ENCODE results near the gene TMSB4X.

The TMSB4X gene

GRCh38 chrX:12945494-12945893, 29.4 kb upstream of the TMSB4X start:
- H3K27me3 ChIP-seq (ENCODE audit: control insufficient read depth, low read length) = no peaks in the 10 kb centered on the region
- no peak overlapping the region for H3K27ac ChIP-seq (ENCODE audit: low read depth, low read length)
- no peaks in the 10 kb centered on the region for H3K9me2 ChIP-seq (replicated peaks; ENCODE audit: control insufficient read depth, low read length)
- H3K4me3 ChIP-seq (ENCODE audit: low read length) = no peak overlapping the region
- H3K79me2 ChIP-seq (ENCODE audit: control insufficient read depth, low read length) = peaks cover 4% of the 10 kb centered on the region; the same call in 1 of the 2 replicates
- no peak overlapping the region for H3K4me2 ChIP-seq (ENCODE audit: low read length)
- no peaks in the 10 kb centered on the region for H3K9me3 ChIP-seq (ENCODE audit: control insufficient read depth, insufficient read depth, low read length)
- no peak for TF ChIP-seq CTCF (IDR thresholded peaks at IDR 0.05; ENCODE audit: low read depth, low read length, poor library complexity, severe bottlenecking)
- no peak for TF ChIP-seq EZH2phosphoT487 (IDR thresholded peaks at IDR 0.05; ENCODE audit: borderline replicate concordance, low read length)
- H3F3A ChIP-seq (ENCODE audit: control insufficient read depth, insufficient read depth) = no peaks in the 10 kb centered on the region
- peaks cover 38% of the 10 kb centered on the region for H3K4me1 ChIP-seq (ENCODE audit: control insufficient read depth, low read length)
- no peaks in the 10 kb centered on the region for H4K20me1 ChIP-seq (ENCODE audit: control insufficient read depth, insufficient read depth, low read depth, low read length)
- no peaks in the 10 kb centered on the region for H3K36me3 ChIP-seq (ENCODE audit: control insufficient read depth, low read length)

GRCh38 chrX:12946406-12946805, 28.5 kb upstream of the TMSB4X start:
- Histone ChIP-seq H3K27ac (ENCODE audit: low read depth, low read length) (no peak overlapping the region), H3K79me2 (ENCODE audit: control insufficient read depth, low read length) (peaks cover 9% of the 10 kb centered on the region; the same call in 1 of the 2 replicates), H3K36me3 (ENCODE audit: control insufficient read depth, low read length) (no peaks in the 10 kb centered on the region), H3K4me3 (ENCODE audit: low read length) (no peak overlapping the region), H3K27me3 (ENCODE audit: control insufficient read depth, low read length) (no peaks in the 10 kb centered on the region), H3F3A (ENCODE audit: control insufficient read depth, insufficient read depth) (0 out of 2 replicates have a peak, but pooled peaks cover 2% of the 10 kb centered on the region), H3K4me1 (ENCODE audit: control insufficient read depth, low read length) (peaks cover 47% of the 10 kb centered on the region), H3K9me3 (ENCODE audit: control insufficient read depth, insufficient read depth, low read length) (no peaks in the 10 kb centered on the region), H3K9me2 (replicated peaks; ENCODE audit: control insufficient read depth, low read length) (no peaks in the 10 kb centered on the region), H4K20me1 (ENCODE audit: control insufficient read depth, insufficient read depth, low read depth, low read length) (no peaks in the 10 kb centered on the region), H3K4me2 (ENCODE audit: low read length) (no peak overlapping the region)
- TF ChIP-seq EZH2phosphoT487 (IDR thresholded peaks at IDR 0.05; ENCODE audit: borderline replicate concordance, low read length) (no peak), CTCF (IDR thresholded peaks at IDR 0.05; ENCODE audit: low read depth, low read length, poor library complexity, severe bottlenecking) (no peak)

GRCh38 chrX:12946838-12947544, 27.9 kb upstream of the TMSB4X start:
- H3K4me2 ChIP-seq (ENCODE audit: low read length) = peak overlapping the region; percentile 47
- no peaks in the 10 kb centered on the region for H4K20me1 ChIP-seq (ENCODE audit: control insufficient read depth, insufficient read depth, low read depth, low read length)
- TF ChIP-seq CTCF (IDR thresholded peaks at IDR 0.05; ENCODE audit: low read depth, low read length, poor library complexity, severe bottlenecking) (peak; percentile 84), EZH2phosphoT487 (IDR thresholded peaks at IDR 0.05; ENCODE audit: borderline replicate concordance, low read length) (no peak)
- no peaks in the 10 kb centered on the region for H3K9me2 ChIP-seq (replicated peaks; ENCODE audit: control insufficient read depth, low read length)
- peak overlapping the region; percentile 23 for H3K27ac ChIP-seq (ENCODE audit: low read depth, low read length)
- H3K9me3 ChIP-seq (ENCODE audit: control insufficient read depth, insufficient read depth, low read length) = no peaks in the 10 kb centered on the region
- H3K36me3 ChIP-seq (ENCODE audit: control insufficient read depth, low read length) = no peaks in the 10 kb centered on the region
- H3K4me3 ChIP-seq (ENCODE audit: low read length) = peak overlapping the region; percentile 15
- H3K79me2 ChIP-seq (ENCODE audit: control insufficient read depth, low read length) = peaks cover 9% of the 10 kb centered on the region; the same call in 1 of the 2 replicates
- H3K4me1 ChIP-seq (ENCODE audit: control insufficient read depth, low read length) = peaks cover 52% of the 10 kb centered on the region
- H3K27me3 ChIP-seq (ENCODE audit: control insufficient read depth, low read length) = no peaks in the 10 kb centered on the region
- H3F3A ChIP-seq (ENCODE audit: control insufficient read depth, insufficient read depth) = 0 out of 2 replicates have a peak, but pooled peaks cover 2% of the 10 kb centered on the region
